Brain microvascular endothelial cell (primary cell): Measurements from ENCODE around the gene BCAP31.
"Not testable (repeated sequence)": the region's sequence is repeated elsewhere in the genome, so short reads cannot be mapped to it uniquely, and the experiment has no call there.

ENCODE experiments used
- DNase-seq: peaks from one replicate; pipeline ENCODE4 v3.0.0-alpha.2; 2020
- H3K27ac ChIP-seq: fragments of 250-450 bp; sonication (Bioruptor Pico); 2 replicates; pipeline ENCODE4 v1.5.1; 2020; ENCODE audit warnings: mild to moderate bottlenecking, moderate library complexity
- H3K27me3 ChIP-seq: fragments of 250-450 bp; sonication (Bioruptor Pico); replicated peaks from 2 replicates; pipeline ENCODE4 v1.5.1; 2020; ENCODE audit warnings: mild to moderate bottlenecking
- H3K36me3 ChIP-seq: fragments of 250-450 bp; sonication (Bioruptor Pico); replicated peaks from 2 replicates; pipeline ENCODE4 v1.5.1; 2020; ENCODE audit warnings: mild to moderate bottlenecking
- H3K4me3 ChIP-seq: 2 replicates; pipeline ENCODE4 v1.5.1; 2011; ENCODE audit warnings: low read depth, mild to moderate bottlenecking, control low read depth, low read length, moderate library complexity
- CTCF ChIP-seq: IDR thresholded peaks from 2 replicates; pipeline ENCODE4 v1.5.1; 2011; ENCODE audit warnings: low read depth, mild to moderate bottlenecking, moderate library complexity, low read length, control low read depth, inconsistent platforms; ENCODE audit errors: missing control alignments
- in situ Hi-C: cut with HindIII; loops from 2 replicates; pipeline ENCODE4 v1.10.0; 2017; ENCODE audit warnings: low sequenced_read_pairs, low pct_ligation_motif_present

BCAP31 gene

GRCh38 chrX:153700376-153700945 is 23.7 kb downstream of the BCAP31 start:
- Histone ChIP-seq H3K36me3 (no peaks in the 10 kb centered on the region), H3K27ac (no peak overlapping the region), H3K27me3 (no peaks in the 10 kb centered on the region), H3K4me3 (no peak overlapping the region)
- DNase-seq = no peak
- in situ Hi-C loops = no loop called here
- no peak for TF ChIP-seq CTCF

- H3K27me3 ChIP-seq, H3K27ac ChIP-seq, H3K4me3 ChIP-seq, DNase-seq, H3K36me3 ChIP-seq, in situ Hi-C loops: not testable (repeated sequence)
These were observed 24.3 kb downstream of the BCAP31 start for GRCh38 chrX:153699784-153700371.

DNA sequence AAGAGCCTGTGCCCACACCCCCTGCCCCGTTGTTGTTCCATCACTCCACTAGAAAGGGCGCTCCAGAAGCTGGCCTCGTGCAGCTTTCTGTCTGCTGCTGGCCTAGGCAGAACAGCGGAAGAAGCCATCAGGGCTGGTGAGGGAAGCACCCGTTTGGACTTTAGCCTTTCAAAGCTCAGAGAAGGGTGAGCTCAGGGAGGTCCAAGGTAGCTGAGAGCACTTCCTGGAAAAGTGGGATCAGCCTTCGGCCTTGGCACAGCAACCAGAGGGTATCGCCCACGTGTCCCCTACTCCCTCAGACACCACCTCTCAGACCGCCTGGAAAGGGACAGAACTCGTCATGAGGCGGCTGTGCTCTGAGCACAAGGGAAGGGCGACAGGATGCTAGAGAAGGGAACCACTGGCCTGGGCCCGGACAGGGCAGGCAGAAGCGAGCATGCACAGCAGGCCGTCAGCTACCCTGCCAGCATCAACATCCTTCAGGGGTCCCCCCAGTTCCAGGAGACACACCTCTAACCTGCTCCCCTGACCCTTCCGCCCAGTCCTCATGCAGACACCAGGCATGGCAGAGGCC is 24.9 kb downstream of the BCAP31 start:
- H3K27ac ChIP-seq, H3K4me3 ChIP-seq, in situ Hi-C loops, DNase-seq, H3K27me3 ChIP-seq, H3K36me3 ChIP-seq: not testable (repeated sequence)

DNA sequence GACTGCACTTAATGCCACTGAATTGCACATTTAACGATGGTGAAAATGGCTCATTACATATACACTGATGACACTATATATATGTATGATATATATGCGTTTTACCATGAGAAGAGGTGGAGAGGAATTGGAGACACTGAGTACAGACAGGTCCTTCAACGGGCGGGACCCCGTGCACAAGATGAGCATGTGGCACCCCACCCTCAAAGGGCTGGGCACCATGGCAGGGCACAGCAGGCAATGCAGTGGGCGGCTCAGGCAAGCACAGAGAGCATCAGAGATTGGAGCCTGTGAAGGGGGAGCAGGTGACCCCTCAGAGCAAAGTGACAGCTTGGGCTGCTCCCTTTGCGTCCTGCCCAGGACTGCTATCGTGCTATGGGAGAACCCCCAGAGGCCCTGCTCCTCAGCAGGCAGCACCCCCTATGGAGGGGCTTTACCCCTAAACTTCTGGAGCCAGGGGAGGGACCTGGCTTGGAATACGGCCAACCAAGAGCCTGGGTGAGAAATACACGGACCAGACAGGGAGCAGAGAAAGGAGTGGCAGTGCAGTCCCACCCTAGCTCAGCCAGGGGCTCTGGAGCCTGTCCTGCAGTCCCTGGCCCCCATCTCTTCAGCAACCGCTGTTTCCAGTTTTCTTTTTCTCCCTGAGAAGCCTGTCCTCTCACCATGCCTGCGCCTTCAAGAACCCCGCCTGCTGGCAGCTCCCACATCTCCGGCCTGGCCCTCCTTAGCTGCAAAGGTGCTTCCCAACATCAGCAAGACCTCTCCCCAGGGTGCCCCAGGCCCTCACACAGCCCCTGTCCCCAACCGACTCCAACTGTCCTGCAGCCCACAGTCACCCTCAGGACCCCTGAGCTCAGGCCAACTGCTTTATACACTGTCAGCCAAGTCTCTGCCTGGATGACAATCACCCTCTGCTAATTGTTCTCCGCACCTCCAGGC is 26.0 kb downstream of the BCAP31 start:
- Histone ChIP-seq H3K4me3 (no peak overlapping the region), H3K27me3 (no peaks in the 10 kb centered on the region), H3K36me3 (no peaks in the 10 kb centered on the region), H3K27ac (no peak overlapping the region)
- no peak for TF ChIP-seq CTCF
- in situ Hi-C loops = no loop called here
- no peak for DNase-seq

DNA sequence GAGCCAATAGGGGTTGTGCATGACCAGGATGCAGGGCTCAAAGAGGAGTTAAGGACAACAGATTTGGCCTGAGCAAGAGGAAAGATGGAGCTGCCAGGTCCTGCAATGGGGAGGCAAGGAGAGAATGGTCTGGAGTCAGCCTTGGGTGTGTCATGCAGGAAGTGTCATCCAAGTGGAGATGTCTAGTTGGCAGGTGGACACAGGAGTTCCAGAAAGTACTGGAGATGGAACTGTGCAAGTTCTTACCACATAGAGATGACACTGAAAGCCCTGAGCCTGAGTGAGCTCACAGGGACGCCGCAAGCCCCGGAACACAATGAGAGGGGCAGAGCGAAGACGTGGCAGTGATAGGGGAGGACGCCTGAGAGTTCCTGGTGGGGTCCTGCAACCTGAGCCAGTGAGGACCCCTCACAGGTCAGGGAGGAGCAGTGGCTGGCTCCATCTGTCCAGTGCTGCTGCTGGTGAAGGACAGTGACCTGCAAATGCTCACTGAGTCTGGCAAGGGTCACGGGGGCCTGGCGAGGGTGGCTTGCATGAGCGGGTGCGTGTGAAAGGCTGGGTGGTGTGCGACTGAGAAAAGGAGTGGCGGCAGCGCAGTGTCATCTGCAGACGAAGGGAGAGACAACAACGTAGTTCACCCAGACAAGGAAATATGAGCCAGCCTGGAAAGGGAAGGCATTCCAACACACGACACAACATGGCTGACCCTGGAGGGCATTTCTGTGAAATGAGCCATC is 27.0 kb downstream of the BCAP31 start:
- in situ Hi-C loops, H3K36me3 ChIP-seq, H3K27ac ChIP-seq, DNase-seq, H3K4me3 ChIP-seq, H3K27me3 ChIP-seq: not testable (repeated sequence)

DNA sequence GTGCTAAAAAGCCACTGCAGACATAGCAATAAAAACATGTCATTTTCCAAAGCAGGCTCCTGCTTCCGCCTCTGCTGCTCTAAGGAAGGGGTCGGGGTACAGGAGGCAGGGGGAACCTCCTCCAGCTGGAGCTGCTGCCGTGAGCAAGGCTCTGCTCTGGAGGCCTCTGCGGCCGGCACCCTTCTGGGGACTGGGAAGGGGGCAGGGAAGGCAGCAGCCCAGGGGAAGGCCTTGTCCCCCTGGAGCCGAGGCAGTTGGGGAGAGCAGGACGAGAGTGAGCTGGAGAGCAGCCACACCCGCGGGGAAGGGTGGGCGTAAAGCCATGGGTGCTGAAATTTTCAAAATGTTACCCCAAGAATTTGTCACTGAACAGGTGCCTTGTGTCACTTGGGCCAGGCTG is 27.6 kb downstream of the BCAP31 start:
- not testable (repeated sequence) for H3K36me3 ChIP-seq, DNase-seq

GRCh38 chrX:153696100-153696499 is 28.1 kb downstream of the BCAP31 start:
- H3K4me3 ChIP-seq = no peak overlapping the region
- TF ChIP-seq CTCF = no peak
- in situ Hi-C loops = no loop called here
- no peaks in the 10 kb centered on the region for H3K36me3 ChIP-seq
- no peak for DNase-seq
- H3K27me3 ChIP-seq = no peaks in the 10 kb centered on the region
- no peak overlapping the region for H3K27ac ChIP-seq

More for the DNA sequence above, 27.6 kb downstream of the BCAP31 start:
- in situ Hi-C loops, H3K27me3 ChIP-seq, H3K27ac ChIP-seq, H3K4me3 ChIP-seq: not testable (repeated sequence)
